Measurements from ENCODE around the gene CHRND. TPM values are rescaled to one million over a fixed set of nuclear protein-coding genes. Genes with fewer than 3 reads are reported as not detected.

The CHRND gene
- total and polyA plus RNA-seq, 2 of the 8 experiments (the other 6 are each of a cell fraction or from before 2014, with no cell fraction given) = 0.24 TPM; not detected in 1

DNA sequence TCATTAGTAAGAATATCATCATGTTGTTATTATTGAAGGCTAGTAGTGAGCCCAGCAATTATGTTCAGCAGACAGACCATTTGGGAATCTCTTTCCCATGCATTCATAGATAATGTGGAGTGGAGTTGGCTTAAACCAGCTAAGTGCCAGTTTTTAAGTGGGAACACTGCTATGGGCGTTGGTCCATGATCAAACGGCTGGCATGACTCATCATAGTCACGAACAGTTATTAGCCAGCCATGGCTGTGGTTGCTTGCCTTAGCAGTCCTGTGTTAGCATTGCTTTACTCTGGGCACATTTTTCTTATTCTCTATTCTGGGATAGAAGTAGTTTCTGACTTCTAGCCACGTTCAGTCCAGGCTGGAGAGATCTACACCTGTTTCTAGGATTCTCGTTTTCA lies 42.2 kb downstream of the CHRND start:
- Histone ChIP-seq H3K9ac (replicated peaks in 1 of 4; ENCODE audit: extremely low read depth in 1 of 4, low read depth in 3 of 4, low read length in 3 of 4) (no peak overlapping the region), H2BK120ac (replicated peaks; ENCODE audit: low read depth, low read length) (no peak overlapping the region), H2BK12ac (ENCODE audit: low read depth, low read length) (no peak overlapping the region), H4K20me1 (replicated peaks in 1 of 2; ENCODE audit: control insufficient read depth in 1 of 2, insufficient read depth in 2 of 2, low read length in 2 of 2) (peaks cover 0 to 8% of the 10 kb centered on the region in 2 experiments), H3K4me3 (ENCODE audit: extremely low read depth in 1 of 4, insufficient read depth in 2 of 4, low read depth in 3 of 4, low read length in 4 of 4) (no peak overlapping the region), H2AK5ac (ENCODE audit: low read depth, low read length) (no peak overlapping the region), H3K4ac (replicated peaks; ENCODE audit: insufficient read length, low read depth, low read length) (no peak overlapping the region), H3K56ac (replicated peaks; ENCODE audit: insufficient read length, low read depth, low read length) (no peak overlapping the region), H4K8ac (ENCODE audit: extremely low read depth, insufficient read depth, low read length) (no peak overlapping the region), H3K9me3 (ENCODE audit: insufficient read depth in 2 of 2, low read depth in 1 of 2, low read length in 1 of 2) (no peaks in the 10 kb centered on the region), H4K5ac (ENCODE audit: insufficient read length, low read depth, low read length) (no peak overlapping the region), H2BK20ac (ENCODE audit: low read length) (no peak overlapping the region), H3K14ac (ENCODE audit: insufficient read length) (no peak overlapping the region), H3K79me2 (ENCODE audit: control insufficient read depth in 1 of 2, insufficient read depth in 2 of 2, low read length in 2 of 2) (no peaks in the 10 kb centered on the region), H3K27ac (ENCODE audit: low read depth, low read length) (no peak overlapping the region), H3K4me2 (ENCODE audit: insufficient read depth in 1 of 2, low read depth in 2 of 2, low read length in 2 of 2) (no peak overlapping the region), H3K23me2 (ENCODE audit: low read depth, low read length) (no peaks in the 10 kb centered on the region), H3K4me1 (replicated peaks in 1 of 4; ENCODE audit: control insufficient read depth in 3 of 4, insufficient read depth in 4 of 4, low read length in 3 of 4) (no peaks in the 10 kb centered on the region), H3K23ac (ENCODE audit: insufficient read length) (no peak overlapping the region), H4K91ac (replicated peaks; ENCODE audit: insufficient read length, low read length) (no peak overlapping the region), H2AFZ (ENCODE audit: low read length) (no peak overlapping the region), H3K36me3 (ENCODE audit: control insufficient read depth in 2 of 4, insufficient read depth in 4 of 4, low read length in 3 of 4) (peaks cover 11 to 72% (median 49%) of the 10 kb centered on the region in 4 experiments), H2BK15ac (ENCODE audit: low read length) (no peak overlapping the region), H3K18ac (ENCODE audit: extremely low read depth, low read length) (no peak overlapping the region), H3K79me1 (ENCODE audit: low read depth, low read length) (peaks cover 2% of the 10 kb centered on the region; the same call in 1 of the 2 replicates), H2BK5ac (ENCODE audit: low read depth, low read length) (no peak overlapping the region), H3K27me3 (replicated peaks in 1 of 4; ENCODE audit: control insufficient read depth in 3 of 4, extremely low read depth in 1 of 4, insufficient read depth in 3 of 4, low read length in 3 of 4) (no peaks in the 10 kb centered on the region)
- POLR2A ChIA-PET (ENCODE audit: partially characterized antibody) = interaction anchor here (1.3 to 2.8 kb wide), 2 partner anchors 15 to 16 kb away, joined by 6 to 10 read pairs; no protein-coding TSS in a partner anchor
- CTCF ChIA-PET (ENCODE audit: partially characterized antibody) = interaction anchor here (0.6 to 1.8 kb wide), 2 partner anchors 31 to 232 kb away, joined by 3 to 6 read pairs; no protein-coding TSS in a partner anchor
- no peak for DNase-seq (ENCODE audit: low read depth in 1 of 2, low spot score in 2 of 2)
- WGBS, 2 experiments (ENCODE audit: extremely low coverage in 1 of 2, insufficient coverage in 1 of 2, insufficient read length in 1 of 2, insufficient replicate concordance in 2 of 2, low coverage in 1 of 2, low lambda C conversion rate in 2 of 2, missing lambda C conversion rate in 1 of 2) = 94% methylated on average over 5 of the region's 5 CpGs; no CpG with 5 or more reads in 1 of the 2 experiments
- no peak for FAIRE-seq
- TF ChIP-seq ZNF274 (IDR thresholded peaks at IDR 0.05; ENCODE audit: borderline replicate concordance, extremely low read depth, low read length) (no peak), KDM1A (IDR thresholded peaks at IDR 0.05; ENCODE audit: borderline replicate concordance, low read length) (no peak), PHF8 (conservative IDR thresholded peaks at IDR 0.05; ENCODE audit: low read depth, low read length) (no peak), TAF1 (IDR thresholded peaks at IDR 0.05; ENCODE audit: low read depth, low read length) (no peak), SIX5 (IDR thresholded peaks at IDR 0.05; ENCODE audit: low read depth, low read length) (no peak), EP300 (IDR thresholded peaks at IDR 0.05; ENCODE audit: borderline replicate concordance in 1 of 2, low read depth in 2 of 2, low read length in 2 of 2) (no peak), ASH2L (IDR thresholded peaks at IDR 0.05; ENCODE audit: low read length) (no peak)
- TF ChIP-seq, protein P1, sequence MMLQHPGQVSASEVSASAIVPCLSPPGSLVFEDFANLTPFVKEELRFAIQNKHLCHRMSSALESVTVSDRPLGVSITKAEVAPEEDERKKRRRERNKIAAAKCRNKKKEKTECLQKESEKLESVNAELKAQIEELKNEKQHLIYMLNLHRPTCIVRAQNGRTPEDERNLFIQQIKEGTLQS (IDR thresholded peaks at IDR 0.05; ENCODE audit: insufficient read depth, low read depth, low read length) = no peak
- TF ChIP-seq, protein P2, sequence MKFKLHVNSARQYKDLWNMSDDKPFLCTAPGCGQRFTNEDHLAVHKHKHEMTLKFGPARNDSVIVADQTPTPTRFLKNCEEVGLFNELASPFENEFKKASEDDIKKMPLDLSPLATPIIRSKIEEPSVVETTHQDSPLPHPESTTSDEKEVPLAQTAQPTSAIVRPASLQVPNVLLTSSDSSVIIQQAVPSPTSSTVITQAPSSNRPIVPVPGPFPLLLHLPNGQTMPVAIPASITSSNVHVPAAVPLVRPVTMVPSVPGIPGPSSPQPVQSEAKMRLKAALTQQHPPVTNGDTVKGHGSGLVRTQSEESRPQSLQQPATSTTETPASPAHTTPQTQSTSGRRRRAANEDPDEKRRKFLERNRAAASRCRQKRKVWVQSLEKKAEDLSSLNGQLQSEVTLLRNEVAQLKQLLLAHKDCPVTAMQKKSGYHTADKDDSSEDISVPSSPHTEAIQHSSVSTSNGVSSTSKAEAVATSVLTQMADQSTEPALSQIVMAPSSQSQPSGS (IDR thresholded peaks at IDR 0.05; ENCODE audit: low read length) = no peak
- TF ChIP-seq, protein P3, sequence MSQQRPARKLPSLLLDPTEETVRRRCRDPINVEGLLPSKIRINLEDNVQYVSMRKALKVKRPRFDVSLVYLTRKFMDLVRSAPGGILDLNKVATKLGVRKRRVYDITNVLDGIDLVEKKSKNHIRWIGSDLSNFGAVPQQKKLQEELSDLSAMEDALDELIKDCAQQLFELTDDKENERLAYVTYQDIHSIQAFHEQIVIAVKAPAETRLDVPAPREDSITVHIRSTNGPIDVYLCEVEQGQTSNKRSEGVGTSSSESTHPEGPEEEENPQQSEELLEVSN (IDR thresholded peaks at IDR 0.05) = no peak
